Measurements from ENCODE around the gene SPINK1. TPM values are rescaled to one million over a fixed set of nuclear protein-coding genes. Genes with fewer than 3 reads are reported as not detected.

Gene SPINK1
- total RNA-seq: not detected in 2 replicates

GRCh38 chr5:147831465-147831864 lies at the start of gene SPINK1:
SPINK1 (minus strand) TSS chr5:147831671; CDS start chr5:147831577, 94 bp downstream.

GRCh38 chr5:147878066-147878759 lies 46.7 kb upstream of the SPINK1 start, which contains the start of gene SCGB3A2:
SCGB3A2 (plus strand) TSS chr5:147878711; CDS start chr5:147878804, 93 bp downstream.

GRCh38 chr5:147782110-147783028 lies 49.1 kb downstream of the SPINK1 start, which contains the start of gene JAKMIP2:
JAKMIP2 (minus strand) TSS chr5:147782728; CDS start chr5:147671806, 110,922 bp downstream.

Other genes starting within 250 kb of the SPINK1 start
- gene JAKMIP2, start 48.9 kb downstream of the SPINK1 start, total RNA-seq: 0.25 and 0.65 TPM in 2 replicates
- gene SCGB3A2, start 47.0 kb upstream of the SPINK1 start, total RNA-seq: not detected in 2 replicates
- gene C5orf46, start 74.9 kb upstream of the SPINK1 start, total RNA-seq: 0.63 and 1.1 TPM in 2 replicates
- gene SPINK5, start 232.3 kb upstream of the SPINK1 start, total RNA-seq: not detected in 2 replicates